ENCODE results near the gene ABCG1.

ABCG1 gene

DNA sequence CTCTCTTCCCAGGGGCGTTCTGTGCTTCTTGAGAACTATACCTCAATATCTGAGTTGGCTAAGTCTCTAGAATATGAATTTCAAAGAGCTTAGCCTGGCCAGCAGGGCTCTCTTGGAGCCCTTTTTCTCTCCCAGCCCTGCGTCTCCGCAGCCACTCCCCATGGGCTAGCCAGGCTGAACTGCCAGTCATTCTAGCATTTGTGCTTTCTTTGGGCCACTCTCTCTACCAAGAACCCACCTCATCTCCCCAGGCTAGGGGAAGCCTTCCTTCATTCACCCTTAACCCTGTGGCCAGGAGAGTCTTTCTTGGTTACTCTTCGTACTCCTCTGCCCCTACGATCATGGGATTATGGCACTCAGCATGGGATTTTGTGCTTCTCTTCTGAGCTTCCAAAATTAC lies 18.2 kb downstream of the ABCG1 start:
- no peaks in the 10 kb centered on the region for H3K9me3 Mint-ChIP-seq
- H3K4me1 Mint-ChIP-seq (ENCODE audit: low read depth): peaks cover 83% of the 10 kb centered on the region
- H3K27me3 Mint-ChIP-seq: peaks cover 12% of the 10 kb centered on the region
- intact Hi-C loops (cut with micrococcal nuclease): no loop called here
- H3K27ac Mint-ChIP-seq: peak overlapping the region; percentile 62
- H3K4me3 Mint-ChIP-seq: no peak overlapping the region
- peaks cover 7% of the 10 kb centered on the region for H3K36me3 Mint-ChIP-seq (ENCODE audit: low read depth)

DNA sequence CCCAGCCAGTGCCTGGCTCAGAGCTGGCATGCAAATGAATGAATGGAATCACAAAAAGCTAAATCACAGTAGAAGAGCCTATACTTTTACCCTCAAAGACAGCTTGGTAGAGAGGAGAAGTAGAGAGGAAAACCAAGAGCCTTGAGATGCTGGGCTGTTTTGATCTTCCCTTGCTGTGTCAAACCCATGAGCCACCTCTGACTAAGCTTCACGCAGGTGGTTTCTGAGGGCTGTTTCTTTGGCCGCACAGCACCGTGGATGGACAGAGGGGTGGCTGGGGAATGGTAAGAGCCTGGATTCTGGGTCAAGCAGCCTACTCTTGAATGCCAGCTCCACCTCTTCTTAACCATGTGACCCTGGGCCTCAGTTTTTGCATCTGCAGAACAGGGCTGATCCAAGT lies 18.6 kb downstream of the ABCG1 start:
- H3K27me3 Mint-ChIP-seq: peaks cover 12% of the 10 kb centered on the region
- intact Hi-C loops (cut with micrococcal nuclease): no loop called here
- H3K4me3 Mint-ChIP-seq: no peak overlapping the region

DNA sequence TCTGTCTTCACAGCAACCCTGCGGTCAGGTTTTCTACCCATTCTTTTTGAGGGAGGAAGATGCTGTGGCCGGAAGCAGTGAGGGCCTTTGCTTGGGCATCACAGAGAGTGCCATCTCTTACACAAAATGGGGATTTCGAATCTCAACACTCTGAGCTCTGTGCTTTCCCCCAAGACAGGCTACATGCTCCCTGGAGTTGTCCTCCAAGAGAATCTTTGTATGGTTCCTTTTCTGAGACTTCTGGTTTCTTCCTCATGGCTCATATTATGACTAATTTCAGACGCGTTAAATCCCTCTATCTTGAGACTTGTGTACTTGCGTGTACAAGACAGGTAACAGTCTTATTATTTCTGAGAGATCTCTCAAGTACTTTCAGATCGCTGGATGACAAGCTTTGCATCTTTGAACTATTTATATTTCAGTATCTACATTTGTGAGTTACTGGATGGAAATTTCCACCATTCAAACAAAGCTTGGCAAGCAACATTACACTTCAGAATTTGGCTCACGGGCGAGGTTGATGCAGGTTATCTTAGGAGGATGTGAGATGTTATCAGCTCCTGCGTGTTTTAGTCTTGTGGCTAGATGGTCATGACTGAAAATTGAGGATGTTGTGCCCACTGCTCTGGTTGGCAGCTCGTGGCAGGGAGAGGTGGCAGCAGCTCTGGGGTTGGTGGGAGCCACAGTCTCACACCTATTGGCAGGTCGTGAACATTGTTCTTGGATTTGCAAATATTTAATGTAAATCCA lies 19.4 kb downstream of the ABCG1 start:
- Mint-ChIP-seq H3K9me3 (no peaks in the 10 kb centered on the region), H3K36me3 (ENCODE audit: low read depth) (peaks cover 7% of the 10 kb centered on the region), H3K27ac (peak overlapping the region; percentile 52), H3K4me3 (no peak overlapping the region), H3K27me3 (peaks cover 12% of the 10 kb centered on the region), H3K4me1 (ENCODE audit: low read depth) (peaks cover 75% of the 10 kb centered on the region)
- intact Hi-C loops (cut with micrococcal nuclease): no loop called here

More for the DNA sequence above, 18.6 kb downstream of the ABCG1 start:
- H3K9me3 Mint-ChIP-seq: no peaks in the 10 kb centered on the region
- H3K27ac Mint-ChIP-seq: peak overlapping the region; percentile 62
- peaks cover 7% of the 10 kb centered on the region for H3K36me3 Mint-ChIP-seq (ENCODE audit: low read depth)
- peaks cover 83% of the 10 kb centered on the region for H3K4me1 Mint-ChIP-seq (ENCODE audit: low read depth)

DNA sequence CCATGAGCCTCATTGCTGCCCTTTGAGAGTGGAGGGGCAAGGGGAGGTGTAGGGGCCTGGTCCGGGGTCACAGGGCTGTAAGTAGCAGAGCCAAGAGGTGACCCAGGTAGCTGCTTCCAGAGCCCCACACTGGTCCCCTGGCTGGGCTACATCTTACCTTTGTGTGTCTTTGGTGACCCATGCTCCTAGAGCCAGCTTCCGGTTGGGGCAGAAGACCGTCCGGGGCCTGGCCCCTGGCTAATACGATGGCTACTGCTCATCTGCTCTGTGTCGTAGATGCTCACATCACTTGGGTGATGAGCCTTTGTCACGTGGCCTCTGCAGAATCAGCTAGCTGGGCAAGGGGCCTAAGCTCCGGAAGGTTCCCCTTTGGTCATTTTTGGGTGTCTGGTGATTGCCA lies 20.6 kb downstream of the ABCG1 start:
- Mint-ChIP-seq H3K9me3 (no peaks in the 10 kb centered on the region), H3K36me3 (ENCODE audit: low read depth) (peaks cover 7% of the 10 kb centered on the region), H3K4me1 (ENCODE audit: low read depth) (peaks cover 63% of the 10 kb centered on the region), H3K4me3 (no peak overlapping the region), H3K27me3 (peaks cover 12% of the 10 kb centered on the region), H3K27ac (peak overlapping the region; percentile 8)
- intact Hi-C loops (cut with micrococcal nuclease): no loop called here

DNA sequence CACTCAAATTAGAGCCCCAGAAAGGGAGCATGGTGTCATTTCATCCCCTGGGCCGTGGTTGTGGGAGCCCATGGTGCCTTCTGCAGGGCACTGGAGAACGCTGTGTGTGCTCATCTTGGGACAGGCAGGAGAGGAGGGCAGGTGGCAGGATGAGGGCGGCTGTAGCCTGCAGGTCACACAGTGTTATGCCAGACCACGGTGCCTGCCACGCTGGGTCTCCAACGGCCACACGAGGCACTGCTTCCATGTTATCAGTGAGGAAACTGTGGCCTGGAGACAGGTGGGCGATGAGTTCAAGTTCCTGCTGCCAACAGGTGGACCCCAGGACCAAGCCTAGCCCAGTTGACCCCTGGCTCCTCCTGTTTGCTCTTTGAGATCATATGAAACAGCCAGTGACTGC lies 21.0 kb downstream of the ABCG1 start:
- intact Hi-C loops (cut with micrococcal nuclease): no loop called here
- Mint-ChIP-seq H3K4me3 (no peak overlapping the region), H3K27me3 (peaks cover 12% of the 10 kb centered on the region), H3K9me3 (no peaks in the 10 kb centered on the region), H3K27ac (peak overlapping the region; percentile 8), H3K36me3 (ENCODE audit: low read depth) (peaks cover 10% of the 10 kb centered on the region), H3K4me1 (ENCODE audit: low read depth) (peaks cover 65% of the 10 kb centered on the region)

DNA sequence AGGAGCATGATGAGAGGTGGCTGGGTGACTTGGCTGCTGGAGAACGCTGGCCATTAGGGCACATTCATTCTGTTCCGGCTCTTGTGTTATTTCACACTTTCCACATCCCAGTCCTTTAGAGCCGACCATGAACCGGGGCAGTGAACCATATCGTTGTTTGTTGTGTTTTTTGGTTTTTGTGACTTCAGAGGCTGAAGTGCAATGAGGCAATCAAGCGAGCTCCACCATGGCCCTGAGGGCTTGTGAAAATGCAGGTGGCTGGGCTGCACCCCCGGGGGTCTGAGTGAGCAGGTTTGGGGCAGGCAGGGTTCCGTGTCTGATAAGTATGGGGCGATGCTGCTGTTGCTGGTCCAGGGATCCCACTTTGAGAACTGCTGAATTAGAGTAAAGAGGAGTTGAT lies 23.7 kb downstream of the ABCG1 start:
- H3K9me3 Mint-ChIP-seq: no peaks in the 10 kb centered on the region
- H3K36me3 Mint-ChIP-seq (ENCODE audit: low read depth): peaks cover 13% of the 10 kb centered on the region
- peak overlapping the region; percentile 1 for H3K27ac Mint-ChIP-seq
- no peak overlapping the region for H3K4me3 Mint-ChIP-seq
- H3K4me1 Mint-ChIP-seq (ENCODE audit: low read depth): peaks cover 58% of the 10 kb centered on the region
- H3K27me3 Mint-ChIP-seq: peaks cover 5% of the 10 kb centered on the region
- intact Hi-C loops (cut with micrococcal nuclease): no loop called here

DNA sequence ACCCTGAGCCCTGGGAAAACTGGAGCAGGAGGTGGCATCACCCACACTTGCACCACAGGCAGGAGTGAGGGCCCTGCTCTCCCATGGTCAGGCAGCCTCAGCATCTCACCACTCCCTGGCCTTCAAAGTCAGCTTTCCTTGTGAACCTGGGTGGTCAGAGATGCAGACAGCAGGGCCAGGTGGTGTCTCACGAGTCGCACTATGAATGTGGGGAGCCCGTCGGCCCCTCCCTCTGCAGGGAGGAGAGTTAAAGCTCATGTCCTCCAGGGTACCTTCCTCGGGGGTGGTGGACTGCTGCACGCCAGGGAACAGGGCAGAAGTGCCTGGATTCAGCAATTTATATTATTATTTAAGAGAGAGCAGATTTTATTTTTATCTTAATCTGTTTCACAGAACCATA lies 24.1 kb downstream of the ABCG1 start:
- Mint-ChIP-seq H3K27me3 (peaks cover 5% of the 10 kb centered on the region), H3K27ac (no peak overlapping the region), H3K4me3 (no peak overlapping the region), H3K9me3 (no peaks in the 10 kb centered on the region), H3K36me3 (ENCODE audit: low read depth) (peaks cover 17% of the 10 kb centered on the region), H3K4me1 (ENCODE audit: low read depth) (peaks cover 58% of the 10 kb centered on the region)
- intact Hi-C loops (cut with micrococcal nuclease): no loop called here

DNA sequence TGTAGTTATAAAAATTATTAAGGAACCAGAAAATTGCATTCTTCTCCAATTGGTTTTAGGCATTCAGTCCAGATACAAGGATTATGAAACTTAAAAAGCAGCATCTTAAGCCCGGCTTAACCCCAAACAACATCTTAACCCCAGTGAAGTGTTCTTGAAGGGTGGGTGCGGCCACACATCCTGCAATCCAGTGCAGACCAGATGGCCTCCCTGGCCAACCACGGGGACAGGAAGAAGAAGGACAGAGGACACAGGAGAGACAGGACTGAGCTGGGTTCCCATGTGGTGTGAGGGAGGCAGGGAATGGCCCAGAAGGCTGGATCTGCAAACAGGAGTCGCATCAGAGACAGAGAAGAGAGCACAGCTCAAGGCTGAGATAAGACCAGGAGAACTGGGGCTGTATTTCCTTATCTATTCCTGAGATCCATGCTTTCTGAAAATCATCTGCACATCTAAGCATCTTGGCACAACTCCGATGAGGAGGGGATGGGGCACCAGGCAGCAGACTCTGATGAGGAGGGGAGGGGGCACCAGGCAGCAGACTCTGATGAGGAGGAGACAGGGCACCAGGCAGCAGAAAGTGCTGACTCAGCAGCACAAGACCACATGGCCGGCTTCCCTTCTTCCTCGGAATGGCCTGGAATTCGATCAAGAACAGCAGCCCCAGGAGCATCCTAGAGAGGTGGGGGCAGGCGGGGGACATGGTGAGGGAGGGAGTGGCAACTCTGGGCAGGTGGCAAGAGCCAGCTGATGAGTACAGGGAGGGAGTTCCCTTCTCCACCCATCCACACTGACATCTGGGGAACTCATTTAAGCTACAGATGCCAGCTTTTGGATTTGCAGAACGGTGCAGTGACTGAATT lies 26.6 kb downstream of the ABCG1 start:
- Mint-ChIP-seq H3K9me3 (no peaks in the 10 kb centered on the region), H3K36me3 (ENCODE audit: low read depth) (peaks cover 21% of the 10 kb centered on the region), H3K27ac (peak overlapping the region; percentile 33), H3K4me3 (no peak overlapping the region), H3K4me1 (ENCODE audit: low read depth) (peaks cover 65% of the 10 kb centered on the region), H3K27me3 (peaks cover 5% of the 10 kb centered on the region)
- intact Hi-C loops (cut with micrococcal nuclease): no loop called here

DNA sequence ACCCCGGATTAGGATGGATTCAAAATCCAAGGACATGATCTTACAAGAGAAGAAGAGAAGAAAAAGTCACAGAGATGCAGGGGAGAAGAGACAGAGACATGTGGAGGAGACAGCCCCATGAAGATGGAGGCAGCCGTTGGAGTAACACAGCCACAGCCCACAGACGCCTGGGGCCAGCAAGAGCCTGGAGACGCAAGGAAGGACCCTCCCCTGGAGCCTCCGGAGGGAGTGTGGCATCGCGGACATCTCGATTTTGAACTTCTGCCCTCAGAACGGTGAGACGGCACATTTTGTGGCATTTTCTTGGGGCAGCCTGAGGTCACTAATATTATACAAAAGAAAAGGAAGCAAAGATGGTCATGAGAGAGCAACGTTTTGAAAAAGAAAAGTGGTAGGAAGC lies 28.8 kb downstream of the ABCG1 start:
- peak overlapping the region; percentile 31 for H3K4me3 Mint-ChIP-seq
- H3K36me3 Mint-ChIP-seq (ENCODE audit: low read depth): peaks cover 26% of the 10 kb centered on the region
- H3K9me3 Mint-ChIP-seq: no peaks in the 10 kb centered on the region
- H3K27me3 Mint-ChIP-seq: peaks cover 13% of the 10 kb centered on the region
- intact Hi-C loops (cut with micrococcal nuclease): no loop called here
- H3K27ac Mint-ChIP-seq: peak overlapping the region; percentile 84
- peaks cover 74% of the 10 kb centered on the region for H3K4me1 Mint-ChIP-seq (ENCODE audit: low read depth)

DNA sequence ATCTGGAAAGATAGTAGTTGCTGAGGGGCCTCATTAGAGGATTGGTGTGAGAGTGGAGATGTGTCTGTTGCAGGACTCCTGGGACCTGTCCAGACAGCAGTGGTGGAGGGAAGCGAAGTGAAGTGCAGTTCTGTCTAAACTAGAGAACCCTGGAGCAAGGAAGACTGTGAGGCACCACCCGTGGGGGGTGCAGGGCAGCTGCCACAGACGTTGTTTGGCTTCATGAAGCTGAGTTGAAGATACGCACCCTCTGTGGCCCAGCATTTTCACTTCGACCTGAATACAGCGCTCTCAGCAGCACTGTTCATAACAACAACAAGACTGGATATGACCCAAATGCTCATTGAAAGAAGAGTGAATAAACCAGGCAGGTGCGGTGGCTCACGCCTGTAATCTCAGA lies 29.3 kb downstream of the ABCG1 start:
- peak overlapping the region; percentile 84 for H3K27ac Mint-ChIP-seq
- peaks cover 17% of the 10 kb centered on the region for H3K27me3 Mint-ChIP-seq
- peaks cover 79% of the 10 kb centered on the region for H3K4me1 Mint-ChIP-seq (ENCODE audit: low read depth)
- peak overlapping the region; percentile 31 for H3K4me3 Mint-ChIP-seq
- intact Hi-C loops (cut with micrococcal nuclease): no loop called here
- no peaks in the 10 kb centered on the region for H3K9me3 Mint-ChIP-seq
- peaks cover 26% of the 10 kb centered on the region for H3K36me3 Mint-ChIP-seq (ENCODE audit: low read depth)

DNA sequence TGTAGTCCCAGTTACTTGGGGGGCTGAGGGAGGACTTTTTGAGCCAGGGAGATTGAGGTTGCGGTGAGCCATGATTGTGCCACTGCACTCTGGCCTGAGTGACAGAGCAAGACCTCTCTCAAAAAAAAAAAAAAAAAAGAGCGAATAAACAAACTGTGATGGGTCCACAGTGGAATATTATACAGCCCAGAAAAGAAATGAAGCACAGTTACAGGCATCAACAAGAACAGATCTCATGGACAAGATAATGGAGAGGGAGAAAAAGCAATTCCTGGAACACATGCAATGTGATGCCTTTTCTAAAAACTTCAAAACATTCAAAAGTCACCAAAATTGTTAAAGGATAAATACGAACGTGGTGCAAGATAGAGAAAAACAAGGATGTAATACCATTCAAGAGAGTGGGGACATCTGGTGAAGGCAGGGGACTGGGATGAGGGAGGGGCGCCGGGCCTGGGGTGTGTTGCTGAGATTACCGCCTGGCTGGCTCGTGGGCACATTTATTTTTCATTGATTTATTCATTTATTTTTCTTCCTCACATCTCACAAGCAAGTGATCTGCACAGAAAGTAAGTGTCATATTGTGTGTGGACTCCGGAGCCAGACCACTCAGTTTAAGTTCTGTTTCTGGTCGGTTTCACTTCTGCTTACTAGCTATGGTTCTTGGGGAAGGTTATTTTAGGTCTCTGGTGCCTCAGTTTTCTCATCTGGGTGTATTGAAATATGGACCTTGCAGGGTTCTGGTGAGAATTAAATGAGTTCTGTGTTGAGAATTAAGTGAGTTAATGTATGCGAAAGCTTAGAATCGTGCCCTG lies 30.1 kb downstream of the ABCG1 start:
- intact Hi-C loops (cut with micrococcal nuclease): no loop called here
- Mint-ChIP-seq H3K9me3 (no peaks in the 10 kb centered on the region), H3K36me3 (ENCODE audit: low read depth) (peaks cover 26% of the 10 kb centered on the region), H3K4me1 (ENCODE audit: low read depth) (peaks cover 86% of the 10 kb centered on the region), H3K27me3 (peaks cover 17% of the 10 kb centered on the region), H3K4me3 (peak overlapping the region; percentile 42), H3K27ac (peak overlapping the region; percentile 84)

DNA sequence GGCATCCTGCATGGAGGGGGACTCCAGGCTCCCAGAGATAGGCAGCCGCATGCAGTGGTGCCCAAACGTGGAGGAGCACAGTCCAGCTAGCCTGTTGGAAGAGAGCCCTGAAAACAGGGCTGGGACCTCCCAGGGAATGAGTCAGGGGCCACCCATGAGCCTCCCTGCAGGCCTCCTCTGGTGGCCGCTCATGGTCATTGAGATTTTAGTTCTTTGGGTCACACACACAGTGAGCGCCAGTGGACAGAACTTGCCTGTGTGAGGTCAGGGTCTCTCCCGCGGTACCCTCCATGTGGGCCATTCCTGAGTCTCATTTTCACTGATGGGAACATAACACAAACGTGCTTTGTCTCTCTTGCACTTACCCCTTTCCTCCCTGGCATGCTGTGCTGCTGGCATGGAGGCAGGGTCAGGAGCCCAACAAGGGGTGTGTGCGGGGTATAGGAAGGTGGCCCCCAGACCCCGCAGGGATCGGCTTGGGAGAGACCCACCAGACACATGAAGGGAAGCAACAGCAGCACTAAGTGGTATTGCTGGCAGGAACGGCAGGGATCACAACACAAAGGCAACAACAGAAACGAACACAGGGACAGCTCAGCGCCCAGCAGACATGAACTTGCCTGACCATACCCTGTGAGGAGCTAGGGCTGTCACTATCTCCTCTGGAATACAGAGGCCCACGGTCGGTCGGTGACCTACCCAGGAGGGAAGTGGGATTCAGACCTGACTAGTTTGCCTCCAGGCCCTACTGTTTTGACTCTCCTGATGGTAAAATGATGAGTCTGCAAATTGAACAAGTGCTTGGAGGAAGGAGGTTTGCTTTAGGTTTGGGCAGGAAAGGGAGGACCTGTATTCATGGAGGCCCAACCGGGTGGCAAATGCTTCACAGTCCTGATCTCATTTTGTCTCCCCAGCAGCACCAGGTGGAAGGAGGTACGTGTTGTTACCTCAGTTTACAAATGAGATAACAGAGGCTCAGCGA lies 31.8 kb downstream of the ABCG1 start:
- peak overlapping the region; percentile 84 for H3K27ac Mint-ChIP-seq
- H3K27me3 Mint-ChIP-seq: peaks cover 17% of the 10 kb centered on the region
- H3K9me3 Mint-ChIP-seq: no peaks in the 10 kb centered on the region
- H3K4me3 Mint-ChIP-seq: peak overlapping the region; percentile 21
- intact Hi-C loops (cut with micrococcal nuclease): no loop called here
- peaks cover 16% of the 10 kb centered on the region for H3K36me3 Mint-ChIP-seq (ENCODE audit: low read depth)
- peaks cover 88% of the 10 kb centered on the region for H3K4me1 Mint-ChIP-seq (ENCODE audit: low read depth)

Measured in dendritic cell treated with granulocyte-macrophage colony-stimulating factor and Interleukin-4, amounts not matched to agents 40 ng/mL and 50 ng/mL, for 4 days (primary cell).